ENCODE data around the gene MAPK8IP3.

The MAPK8IP3 gene

DNA sequence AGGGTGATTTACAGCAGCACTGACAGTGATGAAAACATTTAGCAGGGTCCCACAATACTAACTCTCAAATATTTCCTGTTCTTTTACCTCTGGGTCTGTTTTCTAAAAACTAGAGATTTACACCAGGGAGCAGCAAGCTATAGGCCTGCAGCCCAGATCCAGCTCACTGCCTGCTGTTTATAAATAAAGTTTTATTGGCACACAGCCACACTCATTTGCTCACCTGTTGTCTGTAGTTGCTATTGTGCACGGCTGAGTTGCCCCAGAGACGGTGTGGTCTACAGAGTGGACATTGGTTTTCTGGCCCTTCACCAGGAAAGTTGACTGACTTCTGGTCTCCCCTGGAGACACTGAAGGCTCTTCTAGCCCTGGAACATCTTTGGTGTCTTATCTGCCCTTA, 44.2 kb upstream of the MAPK8IP3 start:
- TF ChIP-seq TAF1 (IDR thresholded peaks at IDR 0.05; ENCODE audit: low read depth) (no peak), RAD21 (IDR thresholded peaks at IDR 0.05; ENCODE audit: low read depth) (no peak), FOXM1 (IDR thresholded peaks at IDR 0.05; ENCODE audit: borderline replicate concordance, low read depth) (no peak), ZBTB7A (IDR thresholded peaks at IDR 0.05; ENCODE audit: low read depth) (no peak), TEAD4 (IDR thresholded peaks at IDR 0.05) (no peak), EGR1 (IDR thresholded peaks at IDR 0.05) (no peak), CEBPB (IDR thresholded peaks at IDR 0.05) (no peak), CREB1 (IDR thresholded peaks at IDR 0.05; ENCODE audit: low read depth) (no peak), EP300 (IDR thresholded peaks at IDR 0.05; ENCODE audit: borderline replicate concordance) (no peak), MAX (IDR thresholded peaks at IDR 0.05) (no peak), YY1 (IDR thresholded peaks at IDR 0.05; ENCODE audit: low read depth) (no peak), NFIC (IDR thresholded peaks at IDR 0.05) (no peak)
- TF ChIP-seq, protein P1, sequence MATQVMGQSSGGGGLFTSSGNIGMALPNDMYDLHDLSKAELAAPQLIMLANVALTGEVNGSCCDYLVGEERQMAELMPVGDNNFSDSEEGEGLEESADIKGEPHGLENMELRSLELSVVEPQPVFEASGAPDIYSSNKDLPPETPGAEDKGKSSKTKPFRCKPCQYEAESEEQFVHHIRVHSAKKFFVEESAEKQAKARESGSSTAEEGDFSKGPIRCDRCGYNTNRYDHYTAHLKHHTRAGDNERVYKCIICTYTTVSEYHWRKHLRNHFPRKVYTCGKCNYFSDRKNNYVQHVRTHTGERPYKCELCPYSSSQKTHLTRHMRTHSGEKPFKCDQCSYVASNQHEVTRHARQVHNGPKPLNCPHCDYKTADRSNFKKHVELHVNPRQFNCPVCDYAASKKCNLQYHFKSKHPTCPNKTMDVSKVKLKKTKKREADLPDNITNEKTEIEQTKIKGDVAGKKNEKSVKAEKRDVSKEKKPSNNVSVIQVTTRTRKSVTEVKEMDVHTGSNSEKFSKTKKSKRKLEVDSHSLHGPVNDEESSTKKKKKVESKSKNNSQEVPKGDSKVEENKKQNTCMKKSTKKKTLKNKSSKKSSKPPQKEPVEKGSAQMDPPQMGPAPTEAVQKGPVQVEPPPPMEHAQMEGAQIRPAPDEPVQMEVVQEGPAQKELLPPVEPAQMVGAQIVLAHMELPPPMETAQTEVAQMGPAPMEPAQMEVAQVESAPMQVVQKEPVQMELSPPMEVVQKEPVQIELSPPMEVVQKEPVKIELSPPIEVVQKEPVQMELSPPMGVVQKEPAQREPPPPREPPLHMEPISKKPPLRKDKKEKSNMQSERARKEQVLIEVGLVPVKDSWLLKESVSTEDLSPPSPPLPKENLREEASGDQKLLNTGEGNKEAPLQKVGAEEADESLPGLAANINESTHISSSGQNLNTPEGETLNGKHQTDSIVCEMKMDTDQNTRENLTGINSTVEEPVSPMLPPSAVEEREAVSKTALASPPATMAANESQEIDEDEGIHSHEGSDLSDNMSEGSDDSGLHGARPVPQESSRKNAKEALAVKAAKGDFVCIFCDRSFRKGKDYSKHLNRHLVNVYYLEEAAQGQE (IDR thresholded peaks at IDR 0.05; ENCODE audit: low read depth), result no peak

- TF ChIP-seq NFIC (IDR thresholded peaks at IDR 0.05) (no peak), USF1 (IDR thresholded peaks at IDR 0.05) (no peak), YY1 (IDR thresholded peaks at IDR 0.05; ENCODE audit: low read depth) (no peak), TEAD4 (IDR thresholded peaks at IDR 0.05) (no peak)
Observed at GRCh38 chr16:1662543-1662942, 43.5 kb upstream of the MAPK8IP3 start.

DNA sequence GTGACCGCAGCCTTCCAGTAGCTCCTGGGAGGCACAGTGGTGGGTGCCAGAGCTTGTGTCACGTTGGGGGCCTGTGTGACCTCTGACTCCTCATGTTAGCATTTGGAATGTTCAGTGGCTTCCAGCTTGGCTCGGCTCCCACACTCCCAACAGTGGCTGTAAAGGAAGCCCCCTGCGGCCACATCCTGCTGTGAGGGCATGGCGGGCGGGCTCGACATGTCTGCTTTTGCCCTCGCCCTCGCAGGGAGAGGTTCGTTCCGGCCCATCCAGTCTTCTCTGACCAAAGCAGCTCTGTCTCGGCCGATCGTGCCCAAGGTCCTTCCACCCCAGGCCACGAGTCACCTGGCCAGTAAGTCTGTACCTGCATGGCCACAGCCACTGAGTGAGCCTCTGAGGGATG, 40.2 kb upstream of the MAPK8IP3 start:
- no peak for TF ChIP-seq FOXM1 (IDR thresholded peaks at IDR 0.05; ENCODE audit: borderline replicate concordance, low read depth)
- TF ChIP-seq NFIC (IDR thresholded peaks at IDR 0.05), result no peak
- TF ChIP-seq MAX (IDR thresholded peaks at IDR 0.05), result no peak
- no peak for TF ChIP-seq CREB1 (IDR thresholded peaks at IDR 0.05; ENCODE audit: low read depth)
- TF ChIP-seq TAF1 (IDR thresholded peaks at IDR 0.05; ENCODE audit: low read depth), result no peak
- TF ChIP-seq, protein P1 (IDR thresholded peaks at IDR 0.05; ENCODE audit: low read depth), result no peak
- TF ChIP-seq YY1 (IDR thresholded peaks at IDR 0.05; ENCODE audit: low read depth), result no peak
- TF ChIP-seq TEAD4 (IDR thresholded peaks at IDR 0.05), result no peak
- TF ChIP-seq ZBTB7A (IDR thresholded peaks at IDR 0.05; ENCODE audit: low read depth), result no peak
- TF ChIP-seq EGR1 (IDR thresholded peaks at IDR 0.05), result no peak
- TF ChIP-seq RAD21 (IDR thresholded peaks at IDR 0.05; ENCODE audit: low read depth), result no peak
- no peak for TF ChIP-seq EP300 (IDR thresholded peaks at IDR 0.05; ENCODE audit: borderline replicate concordance)
- TF ChIP-seq USF1 (IDR thresholded peaks at IDR 0.05), result no peak
- TF ChIP-seq CEBPB (IDR thresholded peaks at IDR 0.05), result no peak
- no peak for TF ChIP-seq TCF12 (IDR thresholded peaks at IDR 0.05; ENCODE audit: low read depth)

- TF ChIP-seq NFIC (IDR thresholded peaks at IDR 0.05), result no peak
- no peak for TF ChIP-seq YY1 (IDR thresholded peaks at IDR 0.05; ENCODE audit: low read depth)
- no peak for TF ChIP-seq TCF12 (IDR thresholded peaks at IDR 0.05; ENCODE audit: low read depth)
- TF ChIP-seq MAX (IDR thresholded peaks at IDR 0.05), result no peak
- no peak for TF ChIP-seq USF1 (IDR thresholded peaks at IDR 0.05)
- no peak for TF ChIP-seq CREB1 (IDR thresholded peaks at IDR 0.05; ENCODE audit: low read depth)
- no peak for TF ChIP-seq FOXM1 (IDR thresholded peaks at IDR 0.05; ENCODE audit: borderline replicate concordance, low read depth)
- no peak for TF ChIP-seq CEBPB (IDR thresholded peaks at IDR 0.05)
- no peak for TF ChIP-seq EP300 (IDR thresholded peaks at IDR 0.05; ENCODE audit: borderline replicate concordance)
- TF ChIP-seq, protein P1 (IDR thresholded peaks at IDR 0.05; ENCODE audit: low read depth), result no peak
- no peak for TF ChIP-seq RAD21 (IDR thresholded peaks at IDR 0.05; ENCODE audit: low read depth)
Observed at GRCh38 chr16:1666316-1666715, 39.7 kb upstream of the MAPK8IP3 start.
